HG03378 (cell line): ENCODE results near the gene PKMYT1.
A peak's percentile ranks its signal among the peaks of the same experiment; 100 is the strongest.

Experiments
- ATAC-seq: cut with Tn5 transposase; IDR thresholded peaks from one replicate; pipeline ENCODE4 v1.9.1; 2021; ENCODE audit warnings: mild to moderate bottlenecking, moderate library complexity; ENCODE audit not compliant: unreplicated experiment

The PKMYT1 gene

DNA sequence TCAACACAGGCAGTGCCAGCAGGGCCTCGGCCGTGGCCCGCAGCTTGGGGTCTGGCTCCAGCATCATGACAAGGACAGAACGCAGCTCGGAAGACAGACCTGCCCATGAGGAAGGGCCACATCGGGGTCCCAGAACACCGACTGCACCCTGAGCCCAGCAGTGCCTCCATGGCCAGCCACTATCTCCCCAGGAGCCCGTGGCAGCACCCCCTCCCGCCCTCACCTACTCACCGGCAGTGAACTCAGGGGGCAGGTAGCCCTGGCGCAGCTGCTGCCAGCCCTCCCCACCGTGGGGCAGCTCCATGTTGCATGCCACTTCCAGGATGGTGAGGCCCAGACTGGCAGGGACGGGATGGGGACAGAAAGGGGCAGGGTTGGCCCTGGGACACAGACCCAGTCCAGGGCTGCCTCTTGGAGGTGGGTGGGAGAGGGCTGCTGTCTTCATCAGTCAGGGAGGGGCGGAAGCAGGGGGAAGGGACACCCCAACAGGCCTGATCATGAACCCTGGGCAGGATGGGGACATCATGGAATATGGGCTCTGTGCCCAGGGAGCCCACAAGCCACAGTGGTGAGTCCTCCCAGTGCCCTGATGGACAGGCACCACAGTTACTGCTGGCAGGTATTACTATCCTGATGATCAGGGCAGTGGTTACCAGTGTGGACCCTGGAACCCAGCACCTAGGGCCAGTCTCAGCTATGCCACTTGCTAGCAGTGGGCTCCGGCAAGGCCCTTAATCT, 5.8 kb downstream of the PKMYT1 start:
- no peak for ATAC-seq

DNA sequence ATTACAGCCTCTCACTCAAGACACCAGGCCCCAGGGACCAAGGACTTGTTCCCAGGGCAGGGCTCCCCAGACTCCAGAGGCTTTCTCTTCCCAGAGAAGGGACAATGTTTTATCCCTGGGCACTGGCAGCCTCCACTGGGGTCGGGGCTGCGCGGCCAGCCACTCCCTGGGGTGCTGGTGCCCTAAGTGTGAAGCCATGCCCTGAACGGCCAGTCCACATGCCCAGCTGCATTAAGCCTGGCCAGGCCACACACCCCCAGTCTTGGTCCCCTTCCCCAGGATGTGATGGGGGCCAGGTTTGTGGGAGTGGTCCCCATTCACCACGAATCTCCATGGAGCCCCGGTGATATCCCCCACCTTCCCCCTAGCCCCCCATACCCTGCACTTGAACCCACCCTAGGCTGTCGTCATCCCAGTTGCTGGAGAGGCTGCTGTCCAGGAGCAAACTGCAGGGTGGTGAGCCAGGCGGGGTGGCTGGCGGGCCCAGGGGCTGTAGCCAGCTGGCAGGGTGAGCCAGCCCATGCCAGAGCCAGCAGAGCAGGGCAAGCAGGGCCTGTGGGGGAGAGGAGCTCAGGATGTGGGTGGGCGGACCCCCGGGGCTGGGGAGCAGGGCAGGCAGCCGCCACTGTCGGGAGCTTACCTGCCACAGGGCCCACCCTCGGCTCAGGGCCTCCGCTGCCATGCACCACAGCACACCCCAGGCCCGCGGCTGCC, 6.5 kb downstream of the PKMYT1 start:
- no peak for ATAC-seq

DNA sequence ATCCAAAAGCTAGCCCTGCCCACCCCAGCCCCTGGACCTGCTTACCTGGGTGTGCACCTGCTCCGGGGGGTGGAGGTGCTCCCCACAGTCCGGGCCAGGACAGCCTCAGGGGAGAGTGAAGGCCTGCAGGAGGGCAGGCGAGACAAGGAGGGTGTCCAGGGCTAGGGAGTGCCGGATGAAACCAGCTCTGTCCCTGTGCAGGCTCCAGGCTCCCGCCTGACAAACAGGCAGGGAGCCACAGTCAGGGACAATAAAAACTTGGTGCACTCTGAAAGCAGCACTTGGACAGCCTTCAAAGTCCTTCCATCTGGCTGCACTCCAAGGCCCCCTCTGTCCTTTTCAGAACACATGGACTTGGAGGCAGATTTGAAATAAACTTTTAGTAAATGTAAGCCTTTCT, 7.2 kb downstream of the PKMYT1 start:
- no peak for ATAC-seq

DNA sequence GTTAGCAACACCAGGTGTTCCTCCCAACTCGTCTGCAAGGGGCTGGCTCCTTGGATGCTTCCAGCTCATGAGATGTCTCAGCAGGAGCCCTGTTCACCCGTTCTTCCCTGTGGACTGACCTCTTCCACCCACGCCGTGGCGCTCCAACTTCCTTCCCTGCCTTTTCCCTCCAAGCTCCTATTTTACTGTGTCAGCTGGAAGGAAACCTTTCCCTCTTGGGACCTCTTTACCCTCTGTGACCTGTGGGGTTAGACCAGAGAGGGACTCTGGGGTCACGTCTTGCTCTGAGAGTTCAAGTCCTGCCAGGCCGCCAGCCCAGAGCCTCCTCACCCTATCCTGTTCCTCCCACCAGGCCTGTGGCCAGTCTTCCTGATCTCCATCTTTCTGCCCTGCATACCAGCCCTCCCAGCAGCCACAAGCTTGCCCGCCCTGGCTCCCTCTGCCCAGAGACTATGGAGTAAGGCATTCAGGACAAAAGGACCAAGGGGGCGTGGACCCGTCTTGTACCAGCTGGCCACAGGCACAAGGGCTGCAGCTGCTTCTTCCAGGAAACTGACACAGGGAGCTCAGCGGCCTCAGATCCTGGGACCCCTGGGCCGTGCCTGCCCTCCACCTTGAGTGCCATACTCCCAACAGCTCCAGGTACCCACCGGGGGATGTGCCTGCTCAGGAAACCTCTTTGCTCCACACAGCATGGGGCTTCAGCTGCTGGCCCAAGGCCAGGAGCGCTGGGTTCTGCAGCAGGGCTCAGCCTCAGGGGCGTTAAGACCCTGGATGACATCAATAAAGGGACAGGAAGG, 8.1 kb downstream of the PKMYT1 start:
- ATAC-seq, result no peak

DNA sequence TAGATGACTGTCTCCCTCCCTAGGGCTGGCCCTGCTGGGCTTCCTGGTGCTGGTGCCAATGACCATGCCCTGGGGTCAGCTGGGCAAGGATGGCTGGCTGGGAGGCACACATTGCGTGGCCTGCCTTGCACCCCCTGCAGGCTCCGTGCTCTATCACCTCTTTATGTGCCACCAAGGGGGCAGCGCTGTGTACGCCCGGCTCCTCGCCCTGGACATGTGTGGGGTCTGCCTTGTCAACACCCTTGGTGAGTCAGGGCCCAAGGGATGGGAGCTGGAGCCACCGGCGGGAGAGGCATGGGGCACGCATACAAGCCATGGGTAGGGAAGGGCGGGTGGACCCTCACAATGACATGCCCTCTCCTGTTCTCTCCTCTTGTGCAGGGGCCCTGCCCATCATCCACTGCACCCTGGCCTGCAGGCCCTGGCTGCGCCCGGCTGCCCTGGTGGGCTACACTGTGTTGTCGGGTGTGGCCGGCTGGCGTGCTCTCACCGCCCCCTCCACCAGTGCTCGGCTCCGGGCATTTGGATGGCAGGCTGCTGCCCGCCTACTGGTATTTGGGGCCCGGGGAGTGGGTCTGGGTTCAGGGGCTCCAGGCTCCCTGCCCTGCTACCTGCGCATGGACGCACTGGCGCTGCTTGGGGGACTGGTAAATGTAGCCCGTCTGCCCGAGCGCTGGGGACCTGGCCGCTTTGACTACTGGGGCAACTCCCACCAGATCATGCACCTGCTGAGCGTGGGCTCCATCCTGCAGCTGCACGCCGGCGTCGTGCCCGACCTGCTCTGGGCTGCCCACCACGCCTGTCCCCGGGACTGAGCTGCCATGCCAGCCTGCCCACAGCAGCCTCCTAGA, 8.9 kb downstream of the PKMYT1 start:
- ATAC-seq, result no peak

DNA sequence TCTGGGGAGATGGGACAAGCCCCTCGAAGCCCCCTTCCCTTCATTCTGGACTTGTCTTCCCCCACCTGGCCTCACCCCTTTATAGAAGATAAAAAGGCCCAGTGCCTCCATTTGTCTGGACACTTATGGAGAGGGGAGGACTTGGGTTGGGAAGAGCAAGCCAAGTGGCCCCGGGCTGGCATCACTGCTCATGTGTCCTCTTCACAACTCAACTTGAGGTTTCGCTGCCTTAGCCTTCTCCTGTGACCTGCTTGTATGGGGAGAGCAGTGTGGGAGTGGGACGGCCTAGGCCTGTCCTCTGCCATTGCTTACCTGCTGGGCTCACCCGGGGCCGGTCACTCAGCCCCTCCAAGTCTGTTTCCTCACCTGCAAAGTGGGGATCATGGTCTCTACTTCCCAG, 9.7 kb downstream of the PKMYT1 start:
- ATAC-seq, result no peak

DNA sequence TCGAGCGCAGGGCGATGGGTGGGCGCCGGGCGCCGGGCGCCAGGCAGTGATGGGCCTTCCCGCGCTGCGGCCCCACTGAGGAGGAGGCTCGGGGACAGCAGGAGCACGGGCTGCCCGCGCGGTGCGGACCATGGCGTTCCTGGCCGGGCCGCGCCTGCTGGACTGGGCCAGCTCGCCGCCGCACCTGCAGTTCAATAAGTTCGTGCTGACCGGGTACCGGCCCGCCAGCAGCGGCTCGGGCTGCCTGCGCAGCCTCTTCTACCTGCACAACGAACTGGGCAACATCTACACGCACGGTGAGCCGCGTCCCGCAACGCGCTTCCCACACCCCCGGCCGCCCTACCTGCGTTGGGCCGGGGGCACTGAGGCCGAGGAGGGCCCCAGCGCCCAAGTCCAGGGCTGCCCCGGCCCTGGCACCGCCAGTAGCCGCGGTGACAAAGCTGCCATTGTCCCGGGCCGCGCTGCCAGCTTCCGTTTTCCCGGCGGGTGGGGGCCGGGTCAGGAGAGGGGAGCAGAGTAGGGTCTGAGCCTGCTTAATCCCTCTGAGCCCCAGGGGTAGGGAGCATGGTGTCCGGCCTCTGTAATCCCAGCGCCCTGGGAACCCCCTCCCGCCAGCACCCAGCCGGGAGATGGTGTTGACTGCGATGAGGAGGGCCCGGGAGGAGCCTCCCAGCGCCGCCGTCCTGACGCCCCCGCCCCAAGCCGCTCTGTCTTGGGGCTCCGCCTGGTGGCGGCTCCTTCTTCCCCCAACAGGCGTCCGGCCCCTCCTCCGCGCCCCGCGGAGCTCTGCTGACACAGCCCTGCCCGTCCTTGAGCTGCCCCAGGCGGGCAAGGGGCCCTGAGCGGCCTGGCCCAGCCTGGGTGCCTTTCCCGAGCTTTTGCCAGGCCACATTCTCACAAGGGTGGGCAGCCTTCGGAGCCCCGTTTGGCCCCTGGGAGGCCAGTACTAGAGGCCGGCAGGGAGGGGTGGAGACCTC, 10.4 kb downstream of the PKMYT1 start:
- no peak for ATAC-seq

DNA sequence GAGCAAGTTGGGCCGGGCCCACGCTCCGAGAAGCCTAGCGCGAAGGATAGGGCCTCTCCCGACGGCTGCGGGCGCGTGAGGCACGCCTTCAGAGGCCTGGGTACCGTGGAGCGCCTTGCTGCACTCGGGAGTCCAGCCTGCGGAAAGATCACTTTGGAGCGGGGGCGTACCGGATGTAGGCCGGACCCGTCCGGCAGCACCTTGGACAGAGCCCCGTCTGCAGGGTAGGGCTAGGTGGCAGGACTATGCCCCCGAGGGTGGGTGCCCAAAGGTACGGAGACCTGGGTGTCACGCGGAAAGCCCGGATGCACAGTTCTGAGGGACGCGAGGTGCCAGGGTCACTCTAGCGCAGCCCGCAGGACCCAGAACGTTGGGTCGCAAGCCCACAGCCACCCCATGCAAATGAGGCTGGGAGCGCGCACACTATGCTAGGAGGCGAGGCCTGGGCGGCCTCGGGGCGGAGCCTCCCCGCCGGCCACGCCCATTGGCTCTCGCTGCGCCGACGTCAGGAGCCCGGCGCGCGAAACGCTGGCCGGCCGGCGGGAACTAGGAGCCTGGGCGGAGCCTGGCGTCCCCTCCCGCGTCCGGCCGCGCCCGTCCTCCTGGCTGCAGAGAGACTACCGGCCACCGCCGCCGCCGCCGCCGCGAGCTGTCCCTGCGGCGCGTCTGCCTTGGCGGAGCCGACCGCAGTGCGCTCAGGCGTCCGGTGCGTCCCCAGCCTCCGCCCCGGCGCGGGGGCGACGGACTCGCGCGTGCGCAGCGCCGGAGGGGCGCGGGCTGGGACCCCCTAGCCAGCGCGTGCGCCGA, 11.3 kb downstream of the PKMYT1 start, which contains the start of gene PAQR4:
Gene PAQR4, plus strand, starts transcription at position 611 of the 807 bp plus-strand sequence. CDS start 327 bp downstream, outside the sequence.
- ATAC-seq, result peak; percentile 52

DNA sequence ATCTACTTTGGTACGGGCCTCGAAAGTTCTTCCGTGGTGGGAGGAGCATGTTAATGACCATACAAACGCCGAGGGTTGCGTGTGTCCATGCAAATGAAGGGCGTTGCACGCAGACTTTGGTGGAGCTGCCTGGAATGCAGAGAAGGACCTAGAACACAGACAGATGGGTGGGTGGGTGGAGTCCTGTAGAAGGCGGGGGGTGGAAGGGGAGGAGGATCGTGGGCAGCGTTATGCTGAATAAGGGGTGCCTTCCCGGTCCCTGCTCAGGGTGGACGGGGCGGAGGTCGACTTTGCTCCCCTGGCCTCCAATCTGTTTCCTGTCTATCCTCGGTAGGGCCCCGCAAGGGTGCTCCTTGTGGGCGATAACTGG, 11.9 kb downstream of the PKMYT1 start:
- no peak for ATAC-seq

DNA sequence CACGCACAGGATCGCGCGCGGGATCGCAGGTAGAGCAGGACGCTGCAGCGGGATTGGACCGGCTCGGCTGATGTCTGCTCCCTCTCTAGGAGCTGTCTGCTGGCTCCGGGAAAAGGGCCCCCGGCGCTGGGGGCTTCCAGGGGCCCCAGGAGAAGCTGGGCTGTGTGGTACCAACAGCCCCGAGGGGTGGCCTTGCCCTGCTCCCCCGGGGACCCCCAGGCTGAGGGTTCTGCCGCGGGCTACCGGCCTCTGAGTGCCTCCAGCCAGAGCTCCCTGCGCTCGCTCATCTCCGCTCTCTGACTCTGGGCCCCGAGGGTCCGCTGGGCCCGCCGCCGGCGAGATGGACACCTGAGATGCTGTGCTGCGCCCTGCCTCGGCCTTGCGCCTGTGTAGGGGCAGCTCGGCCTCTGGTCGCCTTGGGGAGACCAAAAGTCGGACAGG, 12.5 kb downstream of the PKMYT1 start:
- no peak for ATAC-seq

DNA sequence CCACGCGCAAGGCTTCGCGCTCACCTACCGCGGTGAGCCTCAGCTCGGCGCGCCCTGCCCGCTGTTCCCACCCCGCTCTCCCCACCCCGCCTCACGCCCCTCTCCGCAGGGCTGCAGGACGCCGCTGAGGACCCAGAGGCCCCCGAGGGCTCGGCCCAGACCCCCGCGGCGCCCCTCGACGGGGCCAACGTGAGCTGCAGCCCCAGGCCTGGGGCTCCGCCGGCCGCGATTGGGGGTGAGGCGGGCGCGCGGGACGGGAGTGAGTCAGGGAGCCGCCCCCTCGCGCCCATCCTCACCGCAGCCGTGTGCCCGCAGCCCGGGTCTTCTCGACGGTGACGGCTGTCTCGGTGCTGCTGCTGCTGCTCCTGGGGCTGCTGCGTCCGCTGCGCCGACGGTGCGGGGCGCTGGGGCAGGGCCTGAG, 13.0 kb downstream of the PKMYT1 start:
- no peak for ATAC-seq

DNA sequence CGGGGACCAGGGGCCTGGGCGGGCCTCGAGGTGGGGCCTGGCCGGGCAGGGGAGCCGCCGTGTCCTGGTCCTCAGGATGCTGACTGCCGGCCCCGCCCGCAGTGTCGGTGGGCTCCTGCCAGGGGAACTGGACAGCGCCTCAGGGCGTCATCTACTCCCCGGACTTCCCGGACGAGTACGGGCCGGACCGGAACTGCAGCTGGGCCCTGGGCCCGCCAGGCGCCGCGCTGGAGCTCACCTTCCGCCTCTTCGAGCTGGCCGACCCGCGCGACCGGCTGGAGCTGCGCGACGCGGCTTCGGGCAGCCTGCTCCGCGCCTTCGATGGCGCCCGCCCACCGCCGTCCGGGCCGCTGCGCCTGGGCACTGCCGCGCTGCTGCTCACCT, 13.4 kb downstream of the PKMYT1 start:
- no peak for ATAC-seq

DNA sequence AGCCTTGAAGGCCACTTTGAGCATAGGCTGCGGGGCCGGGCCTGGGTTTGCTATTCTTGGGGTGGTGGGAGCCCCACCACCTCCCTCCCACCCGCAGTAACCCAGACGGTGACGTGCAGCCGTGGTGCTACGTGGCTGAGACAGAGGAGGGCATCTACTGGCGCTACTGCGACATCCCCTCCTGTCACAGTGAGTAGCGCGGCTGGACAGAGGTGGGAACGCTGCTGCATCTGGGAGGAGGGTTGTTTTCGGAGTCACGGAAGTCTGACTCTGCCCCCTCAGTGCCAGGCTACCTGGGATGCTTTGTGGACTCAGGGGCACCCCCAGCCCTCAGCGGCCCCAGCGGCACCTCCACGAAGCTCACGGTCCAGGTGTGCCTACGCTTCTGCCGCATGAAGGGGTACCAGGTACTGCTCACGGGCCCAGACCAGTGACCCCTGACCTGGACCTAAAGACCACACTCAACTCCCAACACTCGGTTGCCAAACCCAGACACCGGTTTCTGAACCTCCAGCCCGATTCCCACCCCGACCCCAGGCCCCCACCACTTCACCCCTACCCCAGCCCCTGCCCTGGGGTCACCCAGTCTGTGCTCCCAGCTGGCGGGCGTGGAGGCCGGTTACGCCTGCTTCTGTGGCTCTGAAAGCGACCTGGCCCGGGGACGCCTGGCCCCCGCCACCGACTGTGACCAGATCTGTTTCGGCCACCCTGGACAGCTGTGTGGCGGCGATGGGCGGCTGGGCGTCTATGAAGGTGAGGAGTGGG, 14.0 kb downstream of the PKMYT1 start:
- no peak for ATAC-seq

DNA sequence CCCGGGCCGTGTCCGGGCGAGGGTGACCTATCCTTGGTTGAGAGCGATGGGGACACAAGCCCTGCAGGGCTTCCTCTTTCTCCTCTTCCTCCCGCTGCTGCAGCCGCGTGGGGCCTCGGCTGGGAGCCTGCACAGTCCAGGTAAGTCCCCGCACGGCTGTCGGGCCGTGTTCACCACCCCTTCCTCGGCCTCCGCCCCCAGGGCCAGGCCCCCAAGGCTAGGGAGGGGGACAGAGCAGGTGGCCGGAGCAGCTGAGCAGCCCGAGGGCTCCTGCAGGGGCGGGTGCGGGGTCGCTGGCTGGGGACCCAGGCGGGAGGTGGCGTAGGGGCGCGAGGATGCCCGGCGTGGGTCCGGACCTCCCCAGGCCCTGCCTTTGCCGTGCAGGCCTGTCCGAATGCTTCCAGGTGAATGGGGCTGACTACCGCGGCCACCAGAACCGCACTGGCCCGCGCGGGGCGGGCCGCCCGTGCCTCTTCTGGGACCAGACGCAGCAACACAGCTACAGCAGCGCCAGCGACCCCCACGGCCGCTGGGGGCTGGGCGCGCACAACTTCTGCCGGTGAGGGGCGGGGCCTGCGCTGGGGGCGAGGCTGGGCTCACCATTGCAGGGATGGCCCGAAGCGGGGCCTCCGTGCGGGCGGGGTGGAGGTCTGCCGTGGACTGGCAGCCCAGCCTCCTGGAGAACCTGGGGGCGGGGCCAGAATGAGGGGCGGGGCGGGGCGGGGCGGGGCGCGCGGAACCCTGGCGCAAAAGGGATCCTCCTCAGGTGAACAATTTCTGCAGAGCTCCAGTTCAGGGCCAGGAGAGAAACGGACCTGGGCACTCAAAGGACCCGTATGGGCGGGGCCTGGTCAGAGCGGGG, 15.5 kb downstream of the PKMYT1 start:
- ATAC-seq, result no peak

DNA sequence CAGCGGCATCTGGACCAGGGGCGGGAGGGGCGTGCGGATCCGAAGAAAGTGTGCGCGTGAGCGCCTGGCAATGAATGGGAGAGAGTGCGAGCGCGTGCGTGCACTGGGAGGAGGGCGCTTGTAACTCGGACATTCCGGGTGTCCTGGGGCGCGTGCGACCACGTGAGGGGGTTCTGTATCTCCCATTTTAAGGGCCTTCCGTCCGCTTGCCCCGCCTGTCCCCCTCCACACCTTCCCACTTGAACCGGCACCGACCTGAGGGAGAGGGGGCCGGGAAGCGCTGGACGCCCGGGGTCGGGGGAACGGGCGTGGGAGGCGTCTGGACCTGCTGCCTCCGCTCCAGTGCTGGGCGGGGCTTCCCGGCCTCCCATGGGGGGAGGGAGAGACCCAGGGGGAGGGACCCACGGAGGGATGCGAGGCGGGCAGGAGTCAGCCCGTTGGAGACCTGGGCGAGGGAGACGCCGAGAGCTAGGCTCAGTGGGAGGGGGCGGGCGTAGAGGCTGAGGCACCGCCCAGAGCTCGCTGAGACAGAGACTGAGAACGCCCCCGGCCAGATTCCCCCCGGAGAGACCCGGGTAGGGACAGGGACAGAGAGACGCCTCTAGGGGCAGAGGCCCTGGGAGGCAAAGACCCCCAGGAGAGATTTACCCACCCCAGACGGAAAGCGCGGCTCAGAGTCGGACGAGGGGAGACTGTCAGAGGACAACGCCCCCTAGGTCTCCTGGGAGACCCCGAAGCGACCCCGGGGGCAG, 16.3 kb downstream of the PKMYT1 start, which contains the start of gene KREMEN2:
Gene KREMEN2, plus strand, starts transcription at position 553 of the 752 bp plus-strand sequence. CDS start 246 bp downstream, outside the sequence.
- ATAC-seq, result no peak

DNA sequence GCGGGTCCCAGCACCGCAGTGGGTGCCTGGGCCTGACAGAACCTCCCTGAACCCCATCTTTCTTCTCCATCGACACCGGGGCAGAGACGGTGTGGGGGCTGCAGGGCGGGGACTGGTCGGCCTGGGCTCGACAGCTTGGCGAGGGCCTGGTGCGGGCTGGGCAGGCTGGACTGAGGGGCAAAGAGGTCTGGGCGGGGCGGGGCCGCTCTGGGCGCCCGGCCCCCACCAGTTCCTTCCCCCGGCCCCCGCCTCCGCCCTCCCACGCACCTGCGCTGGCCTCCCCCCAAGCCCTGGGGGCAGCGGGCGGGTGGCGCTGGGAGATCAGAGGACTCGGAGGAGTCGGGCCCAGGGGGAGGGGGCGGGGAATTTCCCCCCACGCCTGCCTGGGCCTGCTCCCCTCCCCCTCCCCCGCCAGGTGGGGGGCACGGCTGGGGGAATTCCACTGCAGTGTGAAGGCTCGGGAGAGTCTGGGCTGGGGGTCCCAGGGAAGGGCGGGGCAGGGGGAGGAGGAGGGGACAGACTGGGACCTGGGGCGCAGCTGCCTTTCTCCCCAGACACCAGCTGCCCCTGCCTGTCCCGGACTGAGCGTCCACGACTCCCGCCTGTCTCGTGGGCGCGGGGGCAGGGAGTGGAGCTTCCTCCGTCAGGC, 17.0 kb downstream of the PKMYT1 start:
- no peak for ATAC-seq
